HL-60 (cell line): Measurements from ENCODE around the gene KHNYN.

Source experiments
- DNase-seq, 2 experiments: peaks; one replicate each; pipeline ENCODE4 v3.0.0-alpha.2; 2010 to 2020; ENCODE audit warnings: low read depth in 1 of 2, low spot score in 1 of 2
- H3K27ac ChIP-seq: fragments of 250-450 bp; sonication (Bioruptor Pico); replicated peaks from 2 replicates; pipeline ENCODE4 v1.5.1; 2020; ENCODE audit warnings: mild to moderate bottlenecking, moderate library complexity
- H3K27me3 ChIP-seq: fragments of 250-450 bp; sonication (Bioruptor Pico); 2 replicates; pipeline ENCODE4 v1.5.1; 2021; ENCODE audit warnings: mild to moderate bottlenecking, moderate library complexity; ENCODE audit not compliant: insufficient read depth, poor library complexity, severe bottlenecking
- H3K4me3 ChIP-seq: replicated peaks from 2 replicates; pipeline ENCODE4 v1.5.1; 2011; ENCODE audit warnings: mild to moderate bottlenecking, control low read depth, low read length; ENCODE audit not compliant: insufficient read depth
- GABPA ChIP-seq: IDR thresholded peaks from 2 replicates; pipeline ENCODE4 v1.6.1; 2012; ENCODE audit warnings: low read depth
- POLR2AphosphoS5 ChIP-seq: IDR thresholded peaks from 2 replicates; pipeline ENCODE4 v1.6.1; 2012; ENCODE audit warnings: low read depth
- SPI1 ChIP-seq: IDR thresholded peaks from 2 replicates; pipeline ENCODE4 v1.6.1; 2012; ENCODE audit warnings: low read depth, mild to moderate bottlenecking, borderline replicate concordance
- TF ChIP-seq, protein P1 (sequence below): IDR thresholded peaks from 2 replicates; pipeline ENCODE4 v1.6.1; 2012; ENCODE audit warnings: low read depth; ENCODE audit not compliant: insufficient replicate concordance
- TF ChIP-seq, protein P2 (sequence below): IDR thresholded peaks from one replicate; pipeline ENCODE4 v1.5.1; 2011; ENCODE audit warnings: low read length, control low read depth, inconsistent platforms; ENCODE audit not compliant: insufficient read depth

KHNYN gene

DNA sequence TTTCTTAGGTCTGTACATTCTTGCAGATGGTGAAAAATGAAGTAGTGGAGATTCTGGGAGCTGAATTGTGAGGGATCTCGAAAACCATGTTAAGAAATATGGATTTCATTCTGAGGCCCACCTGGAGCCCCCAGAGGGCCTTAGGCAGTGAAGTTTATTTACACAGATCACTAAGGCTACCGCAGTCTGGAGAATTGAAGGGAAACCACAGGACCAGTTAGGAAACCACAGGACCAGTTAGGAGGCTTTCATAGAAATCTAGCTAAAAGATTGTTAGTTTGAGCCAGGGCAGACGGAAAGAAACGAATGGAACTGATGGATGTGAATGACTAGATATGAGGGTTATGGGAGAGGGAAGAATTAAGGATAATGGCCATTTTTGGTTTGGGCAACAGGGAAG lies 7.5 kb upstream of the KHNYN start:
- no peaks in the 10 kb centered on the region for H3K27me3 ChIP-seq
- H3K27ac ChIP-seq, result no peak overlapping the region
- no peak overlapping the region for H3K4me3 ChIP-seq
- DNase-seq, result peak in 1 of 2 experiments; percentile 31
- TF ChIP-seq POLR2AphosphoS5 (no peak), GABPA (no peak), SPI1 (no peak)
- TF ChIP-seq, protein P1, sequence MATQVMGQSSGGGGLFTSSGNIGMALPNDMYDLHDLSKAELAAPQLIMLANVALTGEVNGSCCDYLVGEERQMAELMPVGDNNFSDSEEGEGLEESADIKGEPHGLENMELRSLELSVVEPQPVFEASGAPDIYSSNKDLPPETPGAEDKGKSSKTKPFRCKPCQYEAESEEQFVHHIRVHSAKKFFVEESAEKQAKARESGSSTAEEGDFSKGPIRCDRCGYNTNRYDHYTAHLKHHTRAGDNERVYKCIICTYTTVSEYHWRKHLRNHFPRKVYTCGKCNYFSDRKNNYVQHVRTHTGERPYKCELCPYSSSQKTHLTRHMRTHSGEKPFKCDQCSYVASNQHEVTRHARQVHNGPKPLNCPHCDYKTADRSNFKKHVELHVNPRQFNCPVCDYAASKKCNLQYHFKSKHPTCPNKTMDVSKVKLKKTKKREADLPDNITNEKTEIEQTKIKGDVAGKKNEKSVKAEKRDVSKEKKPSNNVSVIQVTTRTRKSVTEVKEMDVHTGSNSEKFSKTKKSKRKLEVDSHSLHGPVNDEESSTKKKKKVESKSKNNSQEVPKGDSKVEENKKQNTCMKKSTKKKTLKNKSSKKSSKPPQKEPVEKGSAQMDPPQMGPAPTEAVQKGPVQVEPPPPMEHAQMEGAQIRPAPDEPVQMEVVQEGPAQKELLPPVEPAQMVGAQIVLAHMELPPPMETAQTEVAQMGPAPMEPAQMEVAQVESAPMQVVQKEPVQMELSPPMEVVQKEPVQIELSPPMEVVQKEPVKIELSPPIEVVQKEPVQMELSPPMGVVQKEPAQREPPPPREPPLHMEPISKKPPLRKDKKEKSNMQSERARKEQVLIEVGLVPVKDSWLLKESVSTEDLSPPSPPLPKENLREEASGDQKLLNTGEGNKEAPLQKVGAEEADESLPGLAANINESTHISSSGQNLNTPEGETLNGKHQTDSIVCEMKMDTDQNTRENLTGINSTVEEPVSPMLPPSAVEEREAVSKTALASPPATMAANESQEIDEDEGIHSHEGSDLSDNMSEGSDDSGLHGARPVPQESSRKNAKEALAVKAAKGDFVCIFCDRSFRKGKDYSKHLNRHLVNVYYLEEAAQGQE, result no peak
- TF ChIP-seq, protein P2, sequence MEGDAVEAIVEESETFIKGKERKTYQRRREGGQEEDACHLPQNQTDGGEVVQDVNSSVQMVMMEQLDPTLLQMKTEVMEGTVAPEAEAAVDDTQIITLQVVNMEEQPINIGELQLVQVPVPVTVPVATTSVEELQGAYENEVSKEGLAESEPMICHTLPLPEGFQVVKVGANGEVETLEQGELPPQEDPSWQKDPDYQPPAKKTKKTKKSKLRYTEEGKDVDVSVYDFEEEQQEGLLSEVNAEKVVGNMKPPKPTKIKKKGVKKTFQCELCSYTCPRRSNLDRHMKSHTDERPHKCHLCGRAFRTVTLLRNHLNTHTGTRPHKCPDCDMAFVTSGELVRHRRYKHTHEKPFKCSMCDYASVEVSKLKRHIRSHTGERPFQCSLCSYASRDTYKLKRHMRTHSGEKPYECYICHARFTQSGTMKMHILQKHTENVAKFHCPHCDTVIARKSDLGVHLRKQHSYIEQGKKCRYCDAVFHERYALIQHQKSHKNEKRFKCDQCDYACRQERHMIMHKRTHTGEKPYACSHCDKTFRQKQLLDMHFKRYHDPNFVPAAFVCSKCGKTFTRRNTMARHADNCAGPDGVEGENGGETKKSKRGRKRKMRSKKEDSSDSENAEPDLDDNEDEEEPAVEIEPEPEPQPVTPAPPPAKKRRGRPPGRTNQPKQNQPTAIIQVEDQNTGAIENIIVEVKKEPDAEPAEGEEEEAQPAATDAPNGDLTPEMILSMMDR, result no peak

DNA sequence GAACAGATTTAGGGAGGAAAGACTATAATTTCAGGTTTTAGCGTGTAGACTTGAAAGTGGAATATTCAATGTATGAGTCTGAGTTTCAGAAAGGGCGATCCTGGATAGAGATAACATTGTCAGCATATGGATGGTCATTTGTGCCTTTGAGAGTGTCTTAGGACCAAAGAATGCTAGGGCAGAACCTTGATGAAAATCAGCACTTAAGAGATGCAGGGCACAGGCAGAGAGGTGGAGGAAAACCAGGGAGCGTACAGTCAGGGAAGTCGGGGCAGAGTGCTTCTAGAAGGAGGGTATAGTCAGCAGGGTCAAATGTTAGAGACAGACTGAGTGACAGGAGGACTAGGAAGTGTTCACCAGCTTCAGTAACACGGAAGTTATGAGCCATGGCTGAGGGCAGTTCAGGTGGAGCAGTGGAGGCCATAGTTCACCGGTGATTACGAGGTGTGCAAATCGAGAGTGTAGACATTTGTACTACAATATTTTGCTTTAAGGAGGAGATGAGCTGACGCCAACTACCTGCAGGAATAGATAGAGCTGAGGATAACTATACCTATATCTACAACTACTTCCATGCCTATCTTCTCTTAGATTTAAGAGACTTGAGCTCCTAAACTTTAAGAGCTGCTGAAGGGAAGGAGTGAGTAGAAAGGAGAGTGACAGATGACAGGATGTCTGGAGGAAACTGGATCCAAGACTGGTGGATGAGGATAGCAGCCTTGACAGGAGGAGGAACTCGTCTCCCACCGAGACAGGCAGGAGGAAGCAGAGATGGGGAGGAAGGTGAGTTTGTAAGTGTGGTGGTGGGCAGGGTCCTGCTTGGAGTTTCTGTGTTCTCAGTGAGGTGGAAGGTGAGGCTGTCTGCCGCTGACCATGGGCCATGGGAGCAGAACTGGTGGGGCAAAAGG lies 6.8 kb upstream of the KHNYN start:
- Histone ChIP-seq H3K4me3 (no peak overlapping the region), H3K27me3 (no peaks in the 10 kb centered on the region), H3K27ac (no peak overlapping the region)
- DNase-seq, result no peak
- TF ChIP-seq SPI1 (no peak), POLR2AphosphoS5 (no peak), GABPA (no peak)
- TF ChIP-seq, protein P2, result no peak
- TF ChIP-seq, protein P1, result no peak

DNA sequence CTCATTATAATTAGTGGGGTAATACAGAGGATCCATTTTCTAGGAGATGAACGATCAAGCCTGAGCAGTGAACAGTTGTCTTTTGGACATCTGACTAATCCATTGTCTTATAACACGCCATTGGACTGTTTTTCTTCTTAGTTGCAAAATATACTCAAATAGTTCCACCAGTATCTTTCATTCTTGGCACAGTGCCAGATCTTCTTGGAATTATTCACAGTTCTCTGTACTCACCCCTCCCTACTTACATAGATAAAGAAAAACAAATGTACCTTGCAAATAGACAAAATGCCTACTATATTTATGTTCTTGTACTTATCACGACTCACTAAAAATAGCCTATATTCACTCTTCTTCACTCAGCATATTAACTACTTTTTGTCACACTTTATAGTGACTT lies 4.0 kb upstream of the KHNYN start:
- DNase-seq, result no peak
- Histone ChIP-seq H3K27ac (no peak overlapping the region), H3K27me3 (no peaks in the 10 kb centered on the region), H3K4me3 (no peak overlapping the region)
- TF ChIP-seq SPI1 (no peak), POLR2AphosphoS5 (no peak), GABPA (no peak)
- TF ChIP-seq, protein P1, result no peak
- TF ChIP-seq, protein P2, result no peak
